Kidney capillary endothelial cell (primary cell): ENCODE data around the gene PLPP6.

Experiments
- DNase-seq: peaks from one replicate; pipeline ENCODE4 v3.0.0-alpha.2; 2018; ENCODE audit warnings: low spot score

Gene PLPP6

GRCh38 chr9:4700091-4700490 lies 38.0 kb downstream of the PLPP6 start:
- DNase-seq: no peak

GRCh38 chr9:4700932-4701331 lies 38.8 kb downstream of the PLPP6 start:
- DNase-seq: no peak

GRCh38 chr9:4701526-4701925 lies 39.4 kb downstream of the PLPP6 start:
- DNase-seq: no peak

- DNase-seq: no peak
Measured at GRCh38 chr9:4704129-4704528, 42.0 kb downstream of the PLPP6 start.

- DNase-seq: no peak
Measured at GRCh38 chr9:4706021-4706420, 43.9 kb downstream of the PLPP6 start.

- no peak for DNase-seq
Measured at GRCh38 chr9:4706971-4707622, 45.0 kb downstream of the PLPP6 start.

GRCh38 chr9:4709380-4709779 lies 47.3 kb downstream of the PLPP6 start:
- DNase-seq: no peak

- DNase-seq: no peak
Measured at GRCh38 chr9:4713849-4714248, 51.8 kb downstream of the PLPP6 start.

- no peak for DNase-seq
Measured at GRCh38 chr9:4714266-4715016, 52.3 kb downstream of the PLPP6 start.
